Measurements from ENCODE around the gene SLC47A1.

DNA sequence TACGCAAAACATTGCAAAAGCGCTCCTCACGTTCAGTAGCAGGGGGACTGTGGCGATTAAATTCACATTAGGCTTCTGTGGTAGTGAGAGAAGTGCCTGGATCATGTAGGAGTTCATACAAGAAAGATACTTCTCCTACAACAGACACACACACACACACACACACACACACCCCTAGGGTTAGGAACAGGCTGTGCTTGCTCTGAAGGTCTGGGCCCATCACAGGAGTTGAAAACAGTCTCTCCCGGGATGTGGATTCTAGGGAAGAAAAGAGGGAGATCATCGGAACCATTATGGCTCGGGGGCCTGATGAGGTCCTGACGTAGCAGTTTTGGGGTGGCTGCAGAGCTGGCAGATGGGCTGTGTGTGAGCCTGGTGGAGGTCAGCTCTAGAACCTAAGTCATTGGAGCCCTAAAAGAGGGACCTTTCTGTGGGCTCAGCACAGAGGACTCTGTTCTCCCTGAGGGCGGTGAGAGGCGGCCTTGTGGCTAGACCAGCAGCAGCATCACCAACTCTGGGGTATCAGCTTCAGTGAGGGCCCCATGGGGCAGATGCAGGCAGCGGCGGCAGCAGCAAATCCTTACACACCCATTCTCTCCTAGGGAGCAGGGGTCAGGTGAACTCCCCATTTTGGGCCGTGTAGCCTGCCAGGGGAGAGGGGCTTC is 7.2 kb downstream of the SLC47A1 start:
- TF ChIP-seq, protein P1, sequence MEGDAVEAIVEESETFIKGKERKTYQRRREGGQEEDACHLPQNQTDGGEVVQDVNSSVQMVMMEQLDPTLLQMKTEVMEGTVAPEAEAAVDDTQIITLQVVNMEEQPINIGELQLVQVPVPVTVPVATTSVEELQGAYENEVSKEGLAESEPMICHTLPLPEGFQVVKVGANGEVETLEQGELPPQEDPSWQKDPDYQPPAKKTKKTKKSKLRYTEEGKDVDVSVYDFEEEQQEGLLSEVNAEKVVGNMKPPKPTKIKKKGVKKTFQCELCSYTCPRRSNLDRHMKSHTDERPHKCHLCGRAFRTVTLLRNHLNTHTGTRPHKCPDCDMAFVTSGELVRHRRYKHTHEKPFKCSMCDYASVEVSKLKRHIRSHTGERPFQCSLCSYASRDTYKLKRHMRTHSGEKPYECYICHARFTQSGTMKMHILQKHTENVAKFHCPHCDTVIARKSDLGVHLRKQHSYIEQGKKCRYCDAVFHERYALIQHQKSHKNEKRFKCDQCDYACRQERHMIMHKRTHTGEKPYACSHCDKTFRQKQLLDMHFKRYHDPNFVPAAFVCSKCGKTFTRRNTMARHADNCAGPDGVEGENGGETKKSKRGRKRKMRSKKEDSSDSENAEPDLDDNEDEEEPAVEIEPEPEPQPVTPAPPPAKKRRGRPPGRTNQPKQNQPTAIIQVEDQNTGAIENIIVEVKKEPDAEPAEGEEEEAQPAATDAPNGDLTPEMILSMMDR (IDR thresholded peaks at IDR 0.05): no peak
- no peak for TF ChIP-seq POLR2A (IDR thresholded peaks at IDR 0.05)

Measured in vagina (tissue), 2 donors.